ENCODE measurements around the gene FAM98C.

DNA sequence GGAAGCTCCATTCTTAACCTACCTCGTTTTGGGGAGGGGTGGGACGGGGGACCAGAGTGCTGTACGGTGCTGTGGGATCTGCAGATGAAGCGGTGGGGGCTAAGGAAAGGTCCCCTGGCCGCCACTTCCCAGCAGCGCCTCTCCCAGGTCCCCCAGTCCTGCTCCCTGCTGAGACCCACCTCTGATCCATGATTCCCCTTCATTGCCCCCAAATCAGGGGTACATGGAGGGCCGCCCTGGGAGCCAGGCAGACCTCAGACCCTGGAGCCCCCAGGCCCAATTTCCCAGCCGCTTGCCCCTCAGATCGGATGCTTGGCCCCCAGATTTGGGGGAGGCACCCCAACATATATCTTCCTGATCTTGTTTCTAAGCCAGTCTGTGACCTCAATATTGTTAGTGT, 3.8 kb upstream of the FAM98C start:
- no peak for TF ChIP-seq EZH2 (IDR thresholded peaks at IDR 0.05; ENCODE audit: borderline replicate concordance, low read depth, low read length, severe bottlenecking)
- TF ChIP-seq, protein P1, sequence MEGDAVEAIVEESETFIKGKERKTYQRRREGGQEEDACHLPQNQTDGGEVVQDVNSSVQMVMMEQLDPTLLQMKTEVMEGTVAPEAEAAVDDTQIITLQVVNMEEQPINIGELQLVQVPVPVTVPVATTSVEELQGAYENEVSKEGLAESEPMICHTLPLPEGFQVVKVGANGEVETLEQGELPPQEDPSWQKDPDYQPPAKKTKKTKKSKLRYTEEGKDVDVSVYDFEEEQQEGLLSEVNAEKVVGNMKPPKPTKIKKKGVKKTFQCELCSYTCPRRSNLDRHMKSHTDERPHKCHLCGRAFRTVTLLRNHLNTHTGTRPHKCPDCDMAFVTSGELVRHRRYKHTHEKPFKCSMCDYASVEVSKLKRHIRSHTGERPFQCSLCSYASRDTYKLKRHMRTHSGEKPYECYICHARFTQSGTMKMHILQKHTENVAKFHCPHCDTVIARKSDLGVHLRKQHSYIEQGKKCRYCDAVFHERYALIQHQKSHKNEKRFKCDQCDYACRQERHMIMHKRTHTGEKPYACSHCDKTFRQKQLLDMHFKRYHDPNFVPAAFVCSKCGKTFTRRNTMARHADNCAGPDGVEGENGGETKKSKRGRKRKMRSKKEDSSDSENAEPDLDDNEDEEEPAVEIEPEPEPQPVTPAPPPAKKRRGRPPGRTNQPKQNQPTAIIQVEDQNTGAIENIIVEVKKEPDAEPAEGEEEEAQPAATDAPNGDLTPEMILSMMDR (IDR thresholded peaks at IDR 0.05; ENCODE audit: borderline replicate concordance, extremely low read depth, low read length, poor library complexity, severe bottlenecking), result no peak
